A204.1 (cell line): ENCODE results near the gene EEF1A2.

Source experiments
- FAIRE-seq: peaks from 2 replicates; lab custom pipeline; 2012; peaks lifted over from hg19 to GRCh38; lab: Jason Lieb, UNC

The EEF1A2 gene

DNA sequence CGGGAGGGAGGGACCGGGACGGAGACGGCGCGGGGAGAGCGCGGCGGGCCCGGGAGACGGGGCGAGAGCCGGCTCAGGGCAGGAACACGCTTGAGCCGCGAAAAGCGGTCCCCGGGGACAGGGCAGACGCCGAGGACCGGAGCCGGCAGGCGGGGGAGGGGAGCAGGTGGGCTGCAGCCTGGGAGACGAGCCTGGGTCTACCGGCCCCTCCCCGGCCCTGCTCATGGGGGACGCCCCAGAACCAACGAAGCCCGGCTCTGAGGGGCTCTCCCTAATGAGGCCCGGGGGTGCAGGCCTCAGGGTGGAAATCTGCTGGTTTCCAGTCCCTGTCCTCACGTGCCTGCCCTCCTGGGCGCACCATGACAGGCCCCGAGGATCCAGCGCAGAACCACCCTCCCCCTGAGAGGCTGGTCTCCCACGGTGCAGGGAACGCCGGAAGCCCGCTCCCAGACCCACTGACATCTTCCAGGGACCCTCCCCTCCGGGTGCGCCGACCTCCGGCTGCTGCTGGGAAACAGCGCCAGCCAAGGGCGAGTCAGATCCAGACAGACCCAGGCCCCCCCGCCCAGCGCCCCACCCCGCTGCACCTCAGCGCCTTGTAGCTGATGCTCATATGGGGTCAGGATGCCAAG lies 571 bp upstream of the EEF1A2 start:
- FAIRE-seq, result no peak

GRCh38 chr20:63497946-63498935 lies 642 bp downstream of the EEF1A2 start:
- no peak for FAIRE-seq

GRCh38 chr20:63497138-63497945 lies 1.5 kb downstream of the EEF1A2 start:
- no peak for FAIRE-seq

DNA sequence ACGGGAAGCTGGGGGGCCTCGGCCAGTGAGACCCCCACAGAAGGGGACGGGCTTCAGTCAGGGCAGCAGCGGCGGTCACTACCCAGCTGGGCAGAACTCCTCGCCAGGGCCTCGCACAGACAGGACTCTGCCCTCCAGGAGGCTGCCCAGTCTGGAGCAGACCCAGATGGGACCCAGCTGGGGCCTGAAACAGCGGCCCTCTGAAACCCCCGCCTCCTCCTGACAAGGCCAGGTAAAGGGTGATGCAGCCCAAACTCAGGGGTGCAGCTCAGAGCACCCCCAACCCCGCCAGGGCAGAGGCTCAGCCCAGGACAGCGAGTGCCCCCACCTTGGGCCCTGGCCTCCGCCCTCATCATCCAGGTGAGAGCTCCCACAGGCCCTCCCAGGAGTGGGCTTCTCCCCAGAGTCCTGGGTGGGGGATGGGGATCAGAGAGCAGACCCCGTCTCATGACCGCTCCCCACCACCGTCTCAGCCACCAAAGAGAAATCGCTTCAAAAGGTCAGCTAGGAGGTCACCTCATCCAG lies 2.2 kb downstream of the EEF1A2 start:
- no peak for FAIRE-seq

- FAIRE-seq, result no peak
These were observed 2.9 kb downstream of the EEF1A2 start for GRCh38 chr20:63495741-63496595.

DNA sequence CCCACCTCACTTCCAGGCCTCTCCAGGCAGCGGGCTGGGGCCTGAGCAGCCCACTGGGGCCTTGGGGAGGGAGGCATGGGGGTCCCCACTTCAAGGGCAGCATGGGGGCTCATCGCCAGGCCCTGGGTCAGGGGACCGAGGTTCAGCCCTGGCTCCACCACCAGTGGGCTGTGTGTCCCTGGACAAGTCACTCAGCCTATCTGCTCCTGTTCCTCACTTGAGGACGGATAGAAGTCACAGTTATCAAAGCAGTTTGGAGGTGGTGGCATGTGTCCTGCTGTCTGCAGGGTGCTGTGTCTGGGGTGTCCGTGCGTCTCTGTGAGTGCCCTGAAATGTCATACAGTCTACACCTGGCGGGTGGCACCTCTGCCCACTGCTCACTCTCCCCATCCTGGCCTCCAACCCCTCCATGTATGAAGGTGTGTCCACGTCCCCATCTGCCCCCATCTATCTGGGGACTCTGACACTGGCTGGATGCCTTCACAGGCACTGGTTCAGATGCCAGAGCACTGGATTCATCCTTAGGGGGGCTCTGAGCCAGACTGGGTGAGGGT lies 3.6 kb downstream of the EEF1A2 start:
- FAIRE-seq, result no peak

DNA sequence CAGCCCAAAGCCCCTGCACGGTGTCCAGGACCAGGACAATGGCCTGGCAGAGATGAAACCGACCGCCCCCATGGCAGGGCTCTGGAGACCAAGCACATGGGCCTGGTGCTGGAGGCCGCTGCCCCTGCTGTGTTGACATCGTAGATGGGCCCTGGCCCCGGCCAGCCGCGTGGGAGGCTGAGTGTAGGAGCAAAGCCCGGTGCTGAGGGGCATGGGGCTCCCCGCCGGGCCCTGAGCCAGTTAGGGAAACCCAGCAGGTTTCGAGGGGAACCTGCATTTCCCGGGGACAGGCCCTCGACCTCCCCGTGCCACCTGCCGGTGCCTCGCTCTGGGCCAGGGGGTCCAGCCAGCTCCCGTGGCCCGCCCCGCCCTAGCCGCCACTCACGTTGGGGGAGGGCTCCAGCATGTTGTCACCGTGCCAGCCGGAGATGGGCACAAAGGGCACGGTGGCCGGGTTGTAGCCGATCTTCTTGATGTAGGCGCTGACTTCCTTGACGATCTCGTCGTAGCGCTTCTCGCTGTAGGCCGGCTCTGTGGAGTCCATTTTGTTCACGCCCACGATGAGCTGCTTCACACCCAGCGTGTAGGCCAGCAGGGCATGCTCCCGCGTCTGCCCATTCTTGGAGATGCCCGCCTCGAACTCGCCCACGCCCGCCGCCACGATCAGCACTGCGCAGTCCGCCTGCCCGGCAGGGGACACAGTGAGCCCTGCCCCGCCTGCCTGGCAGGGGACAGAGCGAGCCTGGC lies 4.3 kb downstream of the EEF1A2 start:
- no peak for FAIRE-seq

DNA sequence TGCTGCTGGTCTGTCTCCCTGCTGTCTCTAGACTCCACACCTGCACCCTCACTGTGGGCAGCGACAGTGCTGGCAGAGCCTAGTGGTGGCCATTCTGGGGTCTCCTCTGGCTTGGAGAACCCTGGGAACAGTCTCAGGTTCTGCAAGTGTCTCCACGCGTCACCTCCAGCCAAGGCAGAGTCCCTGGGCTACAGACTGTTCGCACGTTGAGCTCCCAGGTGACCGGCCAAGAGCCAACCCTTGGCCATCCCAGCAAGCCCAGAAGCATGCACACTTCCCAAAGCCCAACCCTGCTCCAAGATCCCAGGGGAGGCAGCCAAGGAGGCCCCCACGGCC lies 4.8 kb downstream of the EEF1A2 start:
- FAIRE-seq, result no peak

DNA sequence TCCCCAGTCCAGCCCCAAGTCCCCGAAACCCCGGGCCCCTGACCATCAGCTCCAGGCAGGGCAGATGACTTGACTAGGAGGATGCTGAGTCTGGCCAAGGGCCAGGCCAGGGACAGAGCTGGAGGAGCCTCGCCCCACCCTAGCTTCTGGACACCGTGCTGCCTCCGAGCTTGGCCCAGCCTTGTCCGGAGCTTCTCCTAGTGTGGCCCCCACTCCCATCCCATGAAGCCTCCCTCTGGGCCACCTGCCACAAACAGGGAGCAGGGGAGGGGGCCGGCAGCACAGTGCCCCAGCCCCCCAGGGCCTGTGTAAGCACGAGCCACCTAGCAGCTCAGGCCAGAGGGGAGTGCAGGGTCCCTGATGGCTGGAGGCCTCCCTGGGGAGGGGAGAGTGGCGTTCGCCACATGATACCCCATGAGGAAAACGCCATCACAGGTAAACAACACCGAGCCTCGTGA lies 5.3 kb downstream of the EEF1A2 start:
- FAIRE-seq, result no peak

DNA sequence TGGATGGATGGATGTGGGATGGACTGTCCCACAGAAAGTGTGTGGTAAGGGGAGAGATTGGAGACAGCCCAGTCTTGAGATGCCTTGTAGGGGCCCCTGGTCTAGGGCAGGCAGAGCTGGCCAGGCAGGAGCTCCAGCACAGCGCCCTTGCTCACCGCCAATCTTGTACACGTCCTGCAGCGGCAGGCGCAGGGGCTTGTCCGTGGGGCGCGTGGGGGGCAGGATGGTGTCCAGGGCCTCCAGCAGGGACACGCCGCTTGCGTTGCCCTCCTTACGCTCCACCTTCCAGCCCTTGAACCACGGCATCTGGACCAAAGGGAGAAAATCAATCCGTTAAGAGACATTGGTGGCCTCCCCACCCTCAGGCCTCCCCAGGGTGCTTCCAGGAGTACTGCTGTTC lies 5.9 kb downstream of the EEF1A2 start:
- no peak for FAIRE-seq

DNA sequence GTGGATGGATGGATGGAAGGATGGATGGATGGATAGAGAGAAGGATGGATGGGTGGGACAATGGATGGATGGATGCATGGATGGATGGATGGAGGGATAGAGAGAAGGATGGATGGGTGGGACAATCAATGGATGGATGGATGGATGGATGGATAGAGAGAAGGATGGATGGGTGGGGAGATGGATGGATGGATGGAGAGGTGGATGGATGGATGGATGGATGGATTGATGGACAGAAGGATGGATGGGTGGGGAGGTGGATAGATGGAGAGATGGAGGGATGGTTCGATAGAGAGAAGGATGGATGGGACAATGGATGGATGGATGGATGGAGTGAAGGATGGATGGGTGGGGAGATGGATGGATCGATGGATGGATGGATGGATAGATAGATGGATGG lies 6.4 kb downstream of the EEF1A2 start:
- FAIRE-seq, result no peak

DNA sequence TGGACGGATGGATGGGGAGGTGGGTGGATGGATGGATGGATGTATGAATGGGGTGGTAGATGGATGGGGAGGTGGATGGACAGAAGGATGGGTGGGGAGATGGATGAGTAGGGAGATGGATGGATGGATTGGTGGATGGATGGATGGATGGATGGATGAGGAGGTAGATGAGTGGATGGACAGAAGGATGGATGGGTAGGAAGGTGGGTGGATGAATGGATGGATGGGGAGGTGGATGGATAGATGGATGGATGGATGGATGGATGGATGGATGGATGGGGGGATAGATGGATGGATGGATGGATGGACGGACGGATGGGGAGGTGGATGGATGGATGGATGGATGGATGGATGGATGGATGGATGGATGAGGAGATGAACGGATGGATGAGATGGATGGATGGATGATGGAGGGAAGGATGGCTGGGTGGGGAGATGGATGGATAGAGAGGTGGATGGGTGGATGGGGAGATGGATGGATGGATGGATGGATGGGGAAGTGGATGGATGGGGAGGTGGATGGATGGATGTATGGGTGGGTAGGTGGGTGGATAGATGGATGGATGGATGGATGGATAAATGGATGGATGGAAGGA lies 7.2 kb downstream of the EEF1A2 start:
- no peak for FAIRE-seq

DNA sequence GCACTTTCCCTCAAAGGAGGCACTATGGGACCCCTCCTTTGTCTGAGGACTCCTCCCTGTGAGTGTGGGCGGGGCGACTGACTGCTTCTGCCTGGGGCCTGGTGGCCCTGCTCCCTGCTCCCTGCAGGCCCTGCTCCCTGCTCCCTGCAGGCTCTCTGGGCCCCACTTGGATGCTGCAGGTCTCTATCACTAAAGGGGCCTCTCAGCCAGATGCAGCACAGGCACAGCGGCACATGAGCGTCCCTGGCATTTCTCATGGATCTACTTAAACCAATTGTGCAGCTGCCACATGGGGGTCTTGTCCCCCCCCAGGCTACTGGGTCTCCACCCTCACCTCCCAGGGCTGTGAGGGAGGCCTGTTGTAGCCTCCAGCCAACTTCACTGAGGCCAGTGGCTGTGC lies 7.8 kb downstream of the EEF1A2 start:
- FAIRE-seq, result no peak

DNA sequence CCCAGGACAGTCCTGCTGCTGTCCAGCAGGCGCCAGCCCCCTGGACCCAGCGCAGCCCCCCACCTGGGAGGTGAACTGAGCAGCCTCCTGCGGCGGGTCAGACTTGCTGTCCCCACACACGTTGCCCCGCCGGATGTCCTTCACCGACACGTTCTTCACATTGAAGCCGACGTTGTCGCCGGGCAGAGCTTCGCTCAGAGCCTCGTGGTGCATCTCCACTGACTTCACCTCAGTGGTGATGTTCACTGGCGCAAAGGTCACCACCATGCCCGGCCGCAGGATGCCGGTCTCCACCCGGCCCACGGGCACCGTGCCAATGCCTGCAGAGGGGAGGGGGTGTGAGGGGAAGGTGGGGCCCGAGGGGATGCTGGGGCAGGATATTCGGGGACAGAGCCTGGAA lies 8.5 kb downstream of the EEF1A2 start:
- FAIRE-seq, result no peak

DNA sequence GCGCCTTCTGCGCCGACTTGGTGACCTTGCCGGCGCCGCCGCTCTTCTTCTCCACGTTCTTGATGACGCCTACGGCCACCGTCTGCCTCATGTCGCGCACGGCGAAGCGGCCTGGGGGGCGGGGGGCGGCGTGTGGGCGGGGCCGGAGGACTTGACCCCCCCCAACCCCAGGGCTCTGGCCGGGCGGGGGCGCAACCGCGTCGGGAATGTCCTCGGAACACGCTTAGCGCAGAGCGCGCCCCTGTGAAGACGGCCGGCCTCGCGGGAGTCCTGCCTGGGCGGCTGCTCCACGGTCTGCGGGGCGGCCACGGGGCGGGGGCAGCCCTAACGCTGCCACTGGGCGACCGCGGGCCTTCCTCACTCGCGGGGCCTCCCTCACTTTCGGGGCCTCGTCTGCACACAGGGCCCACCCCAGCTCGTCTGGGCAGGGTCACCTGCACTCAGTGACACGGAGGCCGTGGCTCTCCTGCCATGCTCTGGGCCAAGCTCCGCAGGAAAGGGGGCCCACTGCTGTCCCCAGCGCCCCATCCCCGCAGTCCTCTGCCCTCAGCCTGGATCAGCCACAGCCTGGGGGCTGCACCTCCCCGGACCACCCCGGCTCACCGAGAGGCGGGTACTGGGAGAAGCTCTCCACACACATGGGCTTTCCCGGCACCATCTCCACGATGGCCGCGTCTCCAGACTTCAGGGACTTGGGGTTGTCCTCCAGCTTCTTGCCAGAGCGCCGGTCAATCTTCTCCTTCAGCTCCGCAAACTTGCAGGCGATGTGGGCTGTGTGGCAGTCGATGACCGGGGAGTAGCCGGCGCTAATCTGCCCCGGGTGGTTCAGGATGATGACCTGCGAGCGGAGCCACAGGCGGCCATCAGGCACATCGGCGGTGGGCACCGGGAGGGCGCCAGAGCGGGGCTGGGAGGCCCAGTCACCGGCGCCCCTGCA lies 10.3 kb downstream of the EEF1A2 start:
- no peak for FAIRE-seq

- FAIRE-seq, result no peak
These were observed 11.1 kb downstream of the EEF1A2 start for GRCh38 chr20:63487781-63488241.

DNA sequence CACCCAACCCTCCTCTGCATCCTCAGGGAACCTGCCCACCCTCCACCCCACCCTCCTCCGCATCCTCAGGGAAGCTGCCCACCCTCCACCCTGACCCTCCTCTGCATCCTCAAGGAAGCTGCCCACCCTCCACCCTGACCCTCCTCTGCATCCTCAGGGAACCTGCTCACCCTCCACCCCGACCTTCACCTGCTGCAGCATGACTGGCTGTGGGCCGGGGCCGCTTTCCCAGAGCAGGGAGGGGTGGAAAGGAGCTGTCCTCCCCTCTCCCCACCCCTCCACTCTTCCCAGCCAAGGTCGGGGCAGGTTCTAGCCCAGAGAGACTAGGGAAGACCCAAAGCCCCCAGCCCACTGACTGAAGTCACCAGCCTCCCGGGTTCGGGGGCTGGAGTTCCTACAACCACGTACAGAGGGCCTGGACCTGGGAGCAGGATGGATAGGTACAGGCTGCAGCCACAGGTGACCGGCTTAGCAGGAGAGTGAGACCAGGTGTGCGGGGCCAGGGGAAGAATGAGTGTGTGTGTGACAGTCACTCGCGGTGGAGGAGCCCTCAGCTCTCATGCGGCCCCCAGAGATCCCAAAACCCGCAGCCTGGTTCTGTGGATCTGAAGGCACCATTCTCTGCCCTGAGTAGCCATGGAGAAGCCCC lies 11.6 kb downstream of the EEF1A2 start:
- FAIRE-seq, result no peak

DNA sequence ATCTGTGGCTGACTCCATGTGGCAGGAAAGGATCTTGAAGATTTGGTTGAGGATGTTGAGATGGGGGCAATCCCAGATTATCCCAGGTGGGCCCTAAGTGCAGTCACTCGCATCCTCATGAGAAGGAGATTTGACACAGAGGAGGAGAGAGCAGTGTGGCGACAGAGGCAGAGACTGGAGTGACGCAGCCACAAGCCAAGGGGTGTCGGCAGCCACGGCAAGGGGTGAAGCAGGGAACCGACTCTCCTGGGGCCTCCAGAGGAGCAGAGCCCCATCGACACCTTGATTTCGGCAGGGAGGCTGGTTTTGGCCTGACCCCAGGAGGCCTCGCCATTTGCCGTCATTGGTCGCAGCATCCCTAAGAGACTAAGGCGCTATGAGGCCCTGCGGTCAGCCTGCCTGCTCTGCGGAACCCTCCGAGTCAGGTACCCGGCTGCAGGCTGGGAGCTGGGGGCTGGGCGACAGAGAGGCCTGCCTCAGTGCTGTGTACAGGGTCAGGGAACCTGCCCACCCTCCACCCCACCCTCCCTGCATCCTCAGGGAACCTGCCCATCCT lies 12.5 kb downstream of the EEF1A2 start:
- FAIRE-seq, result no peak
